Duodenal mucosa (tissue), 2 donors: Measurements from ENCODE around the gene TLR3.
"Not testable (repeated sequence)": the region's sequence is repeated elsewhere in the genome, so short reads cannot be mapped to it uniquely, and the experiment has no call there.

Experiments used
- H3K27ac ChIP-seq: one replicate; pipeline ENCODE4 v1.7.0; 2013; ENCODE audit warnings: low read depth, low read length
- H3K27me3 ChIP-seq, 2 donors: one replicate each; pipeline ENCODE4 v1.7.0; 2013; ENCODE audit warnings: low read length in 2 of 2, control low read depth in 1 of 2; ENCODE audit not compliant: insufficient read depth in 2 of 2, control insufficient read depth in 1 of 2
- H3K36me3 ChIP-seq, 2 donors: one replicate each; pipeline ENCODE4 v1.7.0; 2013; ENCODE audit warnings: low read length in 2 of 2, control low read depth in 1 of 2; ENCODE audit not compliant: insufficient read depth in 2 of 2, control insufficient read depth in 1 of 2
- H3K4me1 ChIP-seq, 2 donors: one replicate each; pipeline ENCODE4 v1.7.0; 2013; ENCODE audit warnings: low read length in 2 of 2, control low read depth in 1 of 2; ENCODE audit not compliant: insufficient read depth in 2 of 2, control insufficient read depth in 1 of 2
- H3K4me3 ChIP-seq, 2 donors: one replicate each; pipeline ENCODE4 v1.7.0; 2013; ENCODE audit warnings: low read length in 2 of 2, low read depth in 1 of 2
- H3K9ac ChIP-seq, 2 donors: one replicate each; pipeline ENCODE4 v1.7.0; 2013; ENCODE audit warnings: low read length in 2 of 2, low read depth in 1 of 2
- H3K9me3 ChIP-seq, 2 donors: one replicate each; pipeline ENCODE4 v1.7.0; 2013; ENCODE audit warnings: low read length in 2 of 2, control low read depth in 1 of 2; ENCODE audit not compliant: control insufficient read depth in 1 of 2

TLR3 gene

DNA sequence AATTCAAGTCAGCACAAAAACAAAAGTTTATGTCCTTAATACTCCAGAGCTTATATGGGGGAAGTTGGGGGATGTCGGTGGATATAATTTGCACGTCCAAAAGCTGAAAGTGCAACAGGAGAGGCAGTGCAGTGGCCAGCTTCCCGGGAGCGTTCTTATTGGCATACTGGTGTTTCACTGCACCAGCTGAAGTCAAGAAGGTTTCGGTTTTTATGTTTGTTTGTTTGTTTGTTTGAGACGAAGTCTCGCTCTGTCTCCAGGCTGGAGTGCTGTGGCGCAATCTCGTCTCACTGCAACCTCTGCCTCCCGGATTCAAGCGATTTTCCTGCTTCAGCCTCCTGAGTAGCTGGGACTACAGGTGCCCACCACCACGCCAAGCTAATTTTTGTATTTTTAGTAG lies 28.6 kb upstream of the TLR3 start:
- no peaks in the 10 kb centered on the region for H3K4me1 ChIP-seq
- H3K27ac ChIP-seq = no peak overlapping the region
- H3K36me3 ChIP-seq = no peaks in the 10 kb centered on the region
- no peak overlapping the region for H3K9ac ChIP-seq
- H3K27me3 ChIP-seq = peaks cover 0 to 5% of the 10 kb centered on the region in 2 donors
- no peak overlapping the region for H3K4me3 ChIP-seq
- no peaks in the 10 kb centered on the region for H3K9me3 ChIP-seq

- H3K36me3 ChIP-seq, H3K27ac ChIP-seq, H3K9me3 ChIP-seq: not testable (repeated sequence)
Measured at GRCh38 chr4:186047501-186047900, 21.5 kb upstream of the TLR3 start.

GRCh38 chr4:186050135-186050534 lies 18.8 kb upstream of the TLR3 start:
- not testable (repeated sequence) for H3K9me3 ChIP-seq, H3K4me1 ChIP-seq, H3K4me3 ChIP-seq, H3K36me3 ChIP-seq, H3K9ac ChIP-seq, H3K27me3 ChIP-seq, H3K27ac ChIP-seq

More at GRCh38 chr4:186047501-186047900, 21.5 kb upstream of the TLR3 start:
- H3K27me3 ChIP-seq, H3K9ac ChIP-seq, H3K4me1 ChIP-seq, H3K4me3 ChIP-seq: not testable (repeated sequence)

GRCh38 chr4:186051096-186051495 lies 17.9 kb upstream of the TLR3 start:
- no peaks in the 10 kb centered on the region for H3K9me3 ChIP-seq
- H3K4me3 ChIP-seq = no peak overlapping the region
- H3K9ac ChIP-seq = no peak overlapping the region
- H3K36me3 ChIP-seq = no peaks in the 10 kb centered on the region
- H3K4me1 ChIP-seq = no peaks in the 10 kb centered on the region
- no peak overlapping the region for H3K27ac ChIP-seq
- no peaks in the 10 kb centered on the region for H3K27me3 ChIP-seq

- H3K4me3 ChIP-seq = no peak overlapping the region
- no peak overlapping the region for H3K27ac ChIP-seq
- no peak overlapping the region for H3K9ac ChIP-seq
- H3K27me3 ChIP-seq = no peaks in the 10 kb centered on the region
- no peaks in the 10 kb centered on the region for H3K9me3 ChIP-seq
- no peaks in the 10 kb centered on the region for H3K36me3 ChIP-seq
- H3K4me1 ChIP-seq = no peaks in the 10 kb centered on the region
Measured at GRCh38 chr4:186058253-186058979, 10.5 kb upstream of the TLR3 start.

DNA sequence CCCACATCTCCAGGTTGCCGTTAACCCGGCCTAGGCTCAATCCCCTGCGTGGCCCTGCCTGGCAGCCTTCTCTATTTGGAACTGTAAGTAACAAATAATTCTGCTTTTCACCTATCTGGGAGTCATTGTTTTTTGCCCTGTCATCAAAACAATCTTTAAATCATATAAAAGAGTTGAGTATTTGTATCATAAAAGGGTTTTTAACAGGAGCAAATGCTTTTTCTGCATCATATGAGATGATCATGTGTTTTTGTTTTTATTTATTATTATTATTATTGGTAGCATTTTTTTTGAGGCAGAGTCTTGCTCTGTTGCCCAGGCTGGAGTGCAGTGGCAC lies 10.0 kb upstream of the TLR3 start:
- H3K4me1 ChIP-seq = no peaks in the 10 kb centered on the region
- no peak overlapping the region for H3K4me3 ChIP-seq
- no peak overlapping the region for H3K9ac ChIP-seq

GRCh38 chr4:186061921-186062320 lies 7.0 kb upstream of the TLR3 start:
- Histone ChIP-seq H3K36me3 (no peaks in the 10 kb centered on the region), H3K27ac (no peak overlapping the region), H3K9me3 (no peaks in the 10 kb centered on the region), H3K9ac (no peak overlapping the region), H3K4me3 (no peak overlapping the region), H3K4me1 (no peaks in the 10 kb centered on the region), H3K27me3 (no peaks in the 10 kb centered on the region)

More for the DNA sequence above, 10.0 kb upstream of the TLR3 start:
- H3K27me3 ChIP-seq = no peaks in the 10 kb centered on the region
- H3K9me3 ChIP-seq = no peaks in the 10 kb centered on the region
- no peak overlapping the region for H3K27ac ChIP-seq
- no peaks in the 10 kb centered on the region for H3K36me3 ChIP-seq

DNA sequence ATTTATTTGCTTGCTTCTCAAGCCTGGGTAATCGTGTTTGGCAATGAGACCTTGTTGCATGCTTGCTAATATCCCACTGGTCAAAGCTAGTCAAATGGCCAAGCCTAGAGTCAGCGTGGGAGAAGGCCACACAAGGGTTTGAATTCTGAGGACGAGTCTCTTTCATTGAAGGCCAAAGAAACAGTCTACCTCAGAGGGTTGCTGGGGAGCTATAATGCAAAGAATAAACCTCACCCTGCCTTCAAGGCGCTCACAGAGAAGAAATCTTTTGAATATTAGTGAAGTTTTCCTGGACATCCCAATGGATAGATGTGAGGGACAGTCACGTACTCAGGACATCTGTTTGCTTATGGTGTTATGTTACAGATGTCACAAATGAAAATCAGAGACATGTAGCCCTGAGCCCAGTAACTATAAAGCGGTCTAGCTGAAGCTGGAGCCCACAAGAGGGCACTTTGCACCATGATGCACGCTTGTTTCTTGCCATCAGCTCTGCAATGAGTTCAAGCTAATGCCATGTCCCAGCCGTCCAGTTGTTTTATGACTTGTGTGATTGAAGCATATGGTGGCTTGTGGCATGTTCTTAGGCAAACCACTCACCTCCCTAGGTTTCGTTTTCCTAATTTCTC lies 1.1 kb upstream of the TLR3 start:
- Histone ChIP-seq H3K27ac (no peak overlapping the region), H3K4me3 (peak overlapping the region; percentile 69 to 82), H3K4me1 (no peaks in the 10 kb centered on the region), H3K27me3 (no peaks in the 10 kb centered on the region), H3K9ac (peak overlapping the region; percentile 28 to 62), H3K9me3 (no peaks in the 10 kb centered on the region), H3K36me3 (no peaks in the 10 kb centered on the region)

DNA sequence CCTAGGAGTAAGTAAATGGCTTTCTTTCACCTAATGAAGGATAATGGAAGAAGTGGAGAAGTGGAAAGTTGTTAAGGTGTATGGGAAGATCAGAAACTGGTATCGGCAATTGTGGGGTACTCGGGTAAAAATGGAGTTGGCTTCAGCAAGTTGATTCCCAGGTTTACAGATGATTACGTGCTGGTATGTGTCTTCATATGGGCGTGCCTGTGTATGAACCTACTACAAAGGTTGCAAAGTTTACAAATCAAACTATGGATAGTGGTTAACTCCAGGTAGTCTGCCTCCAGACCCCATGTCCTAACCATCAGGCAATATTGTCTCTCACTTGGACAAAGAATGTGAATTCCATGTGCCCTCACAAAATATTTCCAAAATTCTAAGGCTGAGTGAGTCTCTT lies 773 bp downstream of the TLR3 start:
- no peaks in the 10 kb centered on the region for H3K4me1 ChIP-seq
- H3K27me3 ChIP-seq = no peaks in the 10 kb centered on the region
- peak overlapping the region; percentile 69 to 82 for H3K4me3 ChIP-seq
- H3K36me3 ChIP-seq = no peaks in the 10 kb centered on the region
- peak overlapping the region; percentile 28 to 62 for H3K9ac ChIP-seq
- no peak overlapping the region for H3K27ac ChIP-seq
- H3K9me3 ChIP-seq = no peaks in the 10 kb centered on the region

DNA sequence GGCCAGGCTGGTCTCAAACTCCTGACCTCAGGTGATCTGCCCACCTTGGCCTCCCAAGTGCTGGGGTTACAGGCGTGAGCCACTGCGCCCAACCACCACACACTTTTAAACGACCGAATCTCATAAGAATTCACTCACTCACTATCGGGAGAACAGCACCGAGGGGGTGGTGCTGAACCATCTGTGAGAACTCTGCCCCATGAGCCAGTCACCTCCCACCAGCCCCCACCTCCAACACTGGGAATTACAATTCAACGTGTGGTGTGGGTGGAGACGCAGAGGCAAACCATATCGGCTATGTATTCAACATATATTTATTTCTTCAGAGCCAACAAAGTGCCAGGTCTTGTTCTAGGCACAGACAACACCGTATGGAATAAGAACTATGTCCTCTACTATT lies 3.6 kb downstream of the TLR3 start:
- no peaks in the 10 kb centered on the region for H3K4me1 ChIP-seq
- no peak overlapping the region for H3K27ac ChIP-seq
- no peaks in the 10 kb centered on the region for H3K27me3 ChIP-seq
- H3K4me3 ChIP-seq = no peak overlapping the region
- H3K9me3 ChIP-seq = no peaks in the 10 kb centered on the region
- H3K9ac ChIP-seq = no peak overlapping the region
- peaks cover 0 to 3% of the 10 kb centered on the region in 2 donors for H3K36me3 ChIP-seq
